D721Med (cell line): ENCODE measurements around the gene NTRK3.

ENCODE experiments used
- DNase-seq: peaks from one replicate; pipeline ENCODE4 v3.0.0; 2011; ENCODE audit warnings: low spot score; ENCODE audit not compliant: insufficient read length
- FAIRE-seq: peaks from 2 replicates; lab custom pipeline; 2011; peaks lifted over from hg19 to GRCh38; lab: Jason Lieb, UNC
- TF ChIP-seq, protein P1 (sequence below): IDR thresholded peaks from 2 replicates; pipeline ENCODE4 v1.5.1; 2012; ENCODE audit warnings: mild to moderate bottlenecking, control low read depth; ENCODE audit not compliant: insufficient read depth; ENCODE audit errors: missing control alignments

The NTRK3 gene

DNA sequence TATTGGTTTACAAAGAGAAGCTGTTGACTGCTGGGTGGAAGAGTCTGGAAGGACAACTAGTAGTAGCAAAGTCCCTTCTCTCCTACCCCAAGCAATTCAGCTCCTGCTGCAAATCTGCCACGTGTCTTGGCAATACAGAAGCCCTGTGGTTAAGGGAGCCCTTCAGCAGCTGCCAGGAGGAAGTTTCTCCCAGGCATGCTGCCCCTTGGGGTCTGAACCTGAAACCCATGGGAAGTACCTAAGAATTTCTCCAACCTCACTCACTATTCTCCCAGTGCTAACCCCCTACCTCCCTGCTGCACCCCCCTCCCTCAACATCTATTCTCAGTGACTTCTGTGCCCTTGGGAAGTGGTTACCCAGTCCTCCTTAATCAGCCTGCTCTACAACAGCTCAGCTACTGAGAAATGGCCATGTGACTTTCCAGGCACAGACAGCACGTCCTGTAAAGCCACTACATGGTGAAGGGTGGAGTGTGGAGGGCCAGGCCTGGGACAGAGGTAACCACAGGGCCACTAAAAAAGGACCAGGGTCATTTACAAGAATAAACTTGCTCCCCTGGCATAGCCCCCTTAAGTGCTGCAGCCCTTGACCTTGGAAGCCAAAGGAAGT lies 316.6 kb downstream of the NTRK3 start:
- DNase-seq, result no peak
- FAIRE-seq, result no peak
- TF ChIP-seq, protein P1, sequence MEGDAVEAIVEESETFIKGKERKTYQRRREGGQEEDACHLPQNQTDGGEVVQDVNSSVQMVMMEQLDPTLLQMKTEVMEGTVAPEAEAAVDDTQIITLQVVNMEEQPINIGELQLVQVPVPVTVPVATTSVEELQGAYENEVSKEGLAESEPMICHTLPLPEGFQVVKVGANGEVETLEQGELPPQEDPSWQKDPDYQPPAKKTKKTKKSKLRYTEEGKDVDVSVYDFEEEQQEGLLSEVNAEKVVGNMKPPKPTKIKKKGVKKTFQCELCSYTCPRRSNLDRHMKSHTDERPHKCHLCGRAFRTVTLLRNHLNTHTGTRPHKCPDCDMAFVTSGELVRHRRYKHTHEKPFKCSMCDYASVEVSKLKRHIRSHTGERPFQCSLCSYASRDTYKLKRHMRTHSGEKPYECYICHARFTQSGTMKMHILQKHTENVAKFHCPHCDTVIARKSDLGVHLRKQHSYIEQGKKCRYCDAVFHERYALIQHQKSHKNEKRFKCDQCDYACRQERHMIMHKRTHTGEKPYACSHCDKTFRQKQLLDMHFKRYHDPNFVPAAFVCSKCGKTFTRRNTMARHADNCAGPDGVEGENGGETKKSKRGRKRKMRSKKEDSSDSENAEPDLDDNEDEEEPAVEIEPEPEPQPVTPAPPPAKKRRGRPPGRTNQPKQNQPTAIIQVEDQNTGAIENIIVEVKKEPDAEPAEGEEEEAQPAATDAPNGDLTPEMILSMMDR, result no peak

DNA sequence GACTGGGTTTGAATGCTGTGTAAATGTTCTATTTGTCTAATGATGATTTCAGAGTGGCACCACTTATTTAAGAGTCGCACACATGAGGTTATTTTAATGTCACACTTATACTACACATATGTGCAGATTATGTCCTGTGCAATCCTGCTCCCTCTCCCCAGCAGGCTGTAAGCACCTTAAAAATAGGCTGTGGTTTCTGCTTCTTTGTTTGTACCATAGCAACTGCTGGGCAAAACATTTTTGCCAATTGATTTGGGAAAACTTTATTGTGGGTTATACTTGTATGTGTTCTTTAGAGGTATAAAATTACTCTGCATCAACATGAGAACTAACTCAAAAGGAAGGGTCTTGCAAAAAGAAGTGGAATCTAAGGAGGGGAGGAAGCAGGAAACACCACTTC lies 318.5 kb downstream of the NTRK3 start:
- FAIRE-seq (no peak), DNase-seq (no peak)
- TF ChIP-seq, protein P1, result no peak

DNA sequence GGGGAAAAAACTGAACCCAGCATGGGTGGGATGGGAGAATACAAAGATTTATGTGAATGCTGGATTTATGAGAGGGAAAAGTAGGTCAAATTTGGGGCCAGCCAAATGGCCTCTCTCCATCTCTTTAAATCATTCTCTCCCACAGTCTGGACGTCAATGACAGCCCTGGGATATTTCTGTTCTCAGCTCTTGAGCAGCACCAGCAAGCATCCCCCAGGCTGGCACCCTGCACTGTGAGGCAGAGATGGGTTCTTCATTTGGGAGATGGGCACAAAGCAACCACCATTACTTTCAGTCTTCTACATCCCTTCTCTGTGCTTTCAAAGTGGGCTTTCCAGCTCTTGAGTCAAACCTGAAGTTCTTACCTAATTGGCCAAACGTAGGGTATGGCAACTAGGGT lies 321.0 kb downstream of the NTRK3 start:
- FAIRE-seq, result no peak
- no peak for DNase-seq
- TF ChIP-seq, protein P1, result no peak

DNA sequence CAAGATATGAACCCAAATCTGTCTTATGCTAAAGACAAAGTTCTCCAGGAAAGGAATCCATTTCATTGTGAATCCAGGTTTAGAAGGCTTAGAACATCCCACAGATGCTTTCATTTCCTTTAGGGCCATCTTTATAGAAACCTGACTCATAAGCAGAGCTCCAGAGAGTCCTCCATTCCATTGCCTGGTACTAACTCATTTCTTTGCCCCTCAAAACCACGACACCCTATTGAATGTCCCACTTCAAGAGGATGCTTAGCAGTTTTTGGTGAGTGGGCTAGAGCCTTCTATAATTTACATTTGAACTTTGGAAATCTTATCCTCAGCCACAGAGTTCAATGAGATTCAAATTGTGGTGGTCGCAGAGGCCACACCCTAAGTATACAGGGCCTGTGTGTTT lies 325.0 kb downstream of the NTRK3 start:
- DNase-seq, result no peak
- FAIRE-seq, result no peak
- TF ChIP-seq, protein P1, result no peak

DNA sequence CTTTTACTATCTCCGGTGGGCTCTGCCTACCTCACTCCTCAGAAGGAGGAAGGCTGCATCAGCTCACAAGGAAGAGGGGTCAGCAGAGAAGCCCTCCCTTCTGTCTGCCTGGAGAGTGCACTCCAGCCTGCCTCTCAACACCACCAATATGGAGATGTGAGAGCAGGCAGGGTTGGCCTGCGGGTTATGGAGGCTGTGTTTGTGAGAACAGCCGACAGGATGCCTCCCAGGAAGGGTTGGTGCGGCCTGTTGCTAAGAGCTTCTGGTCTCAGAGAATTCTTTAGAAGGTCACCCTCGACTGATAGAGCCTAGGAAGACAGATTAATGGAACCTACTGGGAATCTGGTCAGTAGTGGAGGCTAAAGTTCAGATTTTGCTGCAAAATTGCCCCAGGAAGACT lies 326.1 kb downstream of the NTRK3 start:
- DNase-seq (no peak), FAIRE-seq (no peak)
- TF ChIP-seq, protein P1, result no peak

DNA sequence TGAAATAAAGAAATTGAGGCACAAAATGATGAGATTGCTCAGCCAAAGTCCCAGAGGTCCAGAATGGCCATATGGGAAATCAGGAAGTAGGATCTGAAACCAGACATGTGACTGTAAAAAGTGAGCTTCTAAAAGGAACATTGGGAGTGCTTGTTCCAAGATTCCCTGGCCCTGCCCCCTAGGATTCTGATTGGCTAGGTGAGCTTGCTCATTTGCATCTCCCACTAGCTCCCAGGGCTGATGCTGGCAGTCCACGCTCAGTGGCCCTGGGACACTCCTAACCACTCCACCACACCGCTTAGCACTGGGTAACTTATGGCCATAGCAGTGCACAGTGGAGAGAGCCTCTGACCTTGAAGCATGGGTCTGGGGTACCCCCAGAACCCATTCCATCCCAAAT lies 326.7 kb downstream of the NTRK3 start:
- FAIRE-seq (no peak), DNase-seq (no peak)

DNA sequence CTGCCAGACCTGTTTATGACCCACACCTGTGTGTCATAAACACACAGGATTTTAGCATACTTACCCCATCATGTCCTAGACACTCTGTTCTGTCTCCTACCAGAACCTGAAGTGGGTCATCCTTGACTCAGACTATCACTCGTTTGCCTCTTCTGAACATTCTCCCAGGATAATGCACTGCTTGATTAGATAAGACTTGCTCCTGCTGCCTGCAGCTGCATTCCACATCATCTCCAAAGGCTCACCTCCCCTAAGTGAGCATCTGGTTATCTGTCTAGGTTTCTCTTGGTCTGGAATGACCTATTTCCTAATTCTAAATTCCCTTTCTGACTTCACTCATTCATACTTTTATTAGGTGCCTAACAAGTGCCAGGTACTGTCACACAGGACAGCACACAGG lies 332.1 kb downstream of the NTRK3 start:
- no peak for FAIRE-seq
- TF ChIP-seq, protein P1, result no peak
- no peak for DNase-seq

More for the DNA sequence above, 326.7 kb downstream of the NTRK3 start:
- TF ChIP-seq, protein P1, result no peak
